NCI-H1694 treated with DMSO at 0.1 percent for 48 hours (cell line): ENCODE results near the gene KMT5C.
A peak's percentile ranks its signal among the peaks of the same experiment; 100 is the strongest.

Experiments
- DNase-seq: peaks from one replicate; lab custom pipeline; 2025; lab: John Stamatoyannopoulos, UW

Gene KMT5C

GRCh38 chr19:55339105-55339888, at the start of gene KMT5C:
Gene KMT5C, plus strand, starts transcription at chr19:55339876. Its CDS starts 2,061 bp downstream, at chr19:55341937.
- peak; percentile 100 for DNase-seq

- DNase-seq: no peak
Measured at GRCh38 chr19:55297267-55297666, 42.4 kb upstream of the KMT5C start.

DNA sequence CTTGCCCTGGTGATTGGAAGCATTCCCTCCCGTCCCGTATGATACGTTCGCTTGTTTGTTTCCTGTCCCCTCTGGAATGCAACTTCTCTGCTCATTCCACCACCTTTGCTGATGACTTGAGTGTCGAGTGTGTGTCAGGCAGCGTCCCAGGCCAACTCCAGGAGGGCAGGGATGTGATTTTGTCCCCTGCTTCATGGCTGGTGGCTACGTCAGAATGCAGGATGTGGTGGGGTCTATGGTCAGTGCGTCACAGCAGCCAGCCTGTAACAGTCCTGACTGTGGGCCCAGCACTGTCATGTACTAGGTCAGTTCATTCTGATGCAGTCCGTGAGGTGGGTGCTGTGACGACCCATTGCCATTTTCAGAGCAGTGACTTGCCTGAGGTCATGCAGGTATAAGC, 39.7 kb upstream of the KMT5C start:
- DNase-seq: no peak

- DNase-seq: no peak
Measured at GRCh38 chr19:55300886-55301458, 38.7 kb upstream of the KMT5C start.

DNA sequence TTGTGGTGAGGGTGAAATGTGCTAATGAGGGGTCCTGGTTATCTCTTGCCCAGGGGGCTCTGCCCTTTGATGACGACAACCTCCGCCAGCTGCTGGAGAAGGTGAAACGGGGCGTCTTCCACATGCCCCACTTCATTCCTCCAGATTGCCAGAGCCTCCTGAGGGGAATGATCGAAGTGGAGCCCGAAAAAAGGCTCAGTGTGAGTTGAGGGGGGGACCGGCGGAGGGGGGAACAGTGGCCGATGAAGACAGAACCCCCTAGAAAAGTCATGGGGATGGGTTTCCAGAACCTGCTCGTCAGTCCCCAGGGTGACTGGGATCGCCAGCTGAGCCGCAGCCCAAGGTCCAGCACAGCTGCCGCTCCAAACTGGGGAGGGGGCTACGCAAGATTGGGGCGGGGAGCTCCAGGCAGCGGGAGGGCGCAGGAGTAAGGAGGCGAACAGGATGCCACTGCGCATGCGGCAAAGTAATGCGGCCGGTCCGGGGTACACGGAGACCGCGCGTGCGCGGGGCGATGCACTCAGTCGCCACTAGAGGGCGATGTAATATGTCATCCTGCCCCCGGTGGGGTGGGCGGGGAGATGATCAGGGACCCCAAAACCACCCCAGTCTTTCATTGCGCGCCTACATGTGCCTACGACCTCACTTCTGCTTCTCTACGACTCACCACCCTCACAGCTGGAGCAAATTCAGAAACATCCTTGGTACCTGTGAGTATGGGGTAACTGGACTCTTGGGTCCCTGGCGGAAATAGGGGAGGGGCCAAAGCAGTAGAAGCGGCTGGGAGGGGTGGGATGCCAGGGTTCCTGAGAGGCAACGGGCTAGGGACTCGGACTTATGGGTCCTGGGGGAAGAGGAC, 38.0 kb upstream of the KMT5C start:
- peak; percentile 70 for DNase-seq

GRCh38 chr19:55302318-55302703, 37.4 kb upstream of the KMT5C start:
- DNase-seq: no peak

- DNase-seq: no peak
Measured at GRCh38 chr19:55303477-55303876, 36.2 kb upstream of the KMT5C start.

DNA sequence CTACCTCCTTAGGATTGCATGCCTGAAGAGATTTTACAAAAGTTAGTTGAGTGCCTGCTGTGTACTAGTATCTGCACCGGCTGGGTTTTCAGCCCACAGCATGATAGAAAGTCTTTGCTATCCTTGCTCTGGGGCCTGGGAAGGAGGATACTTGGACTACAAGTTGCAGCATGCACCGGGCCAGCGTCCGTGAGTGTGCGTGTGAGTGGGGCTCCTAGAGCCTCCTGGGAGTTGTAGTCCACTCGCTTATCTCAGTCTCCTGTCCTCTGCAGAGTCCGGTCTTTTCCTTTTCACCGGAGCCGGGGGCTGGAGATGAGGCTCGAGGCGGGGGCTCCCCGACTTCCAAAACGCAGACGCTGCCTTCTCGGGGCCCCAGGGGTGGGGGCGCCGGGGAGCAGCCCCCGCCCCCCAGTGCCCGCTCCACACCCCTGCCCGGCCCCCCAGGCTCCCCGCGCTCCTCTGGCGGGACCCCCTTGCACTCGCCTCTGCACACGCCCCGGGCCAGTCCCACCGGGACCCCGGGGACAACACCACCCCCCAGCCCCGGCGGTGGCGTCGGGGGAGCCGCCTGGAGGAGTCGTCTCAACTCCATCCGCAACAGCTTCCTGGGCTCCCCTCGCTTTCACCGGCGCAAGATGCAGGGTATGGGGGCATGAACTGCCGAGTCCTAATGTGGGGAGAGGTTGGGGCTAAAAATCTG, 35.2 kb upstream of the KMT5C start:
- DNase-seq: no peak

DNA sequence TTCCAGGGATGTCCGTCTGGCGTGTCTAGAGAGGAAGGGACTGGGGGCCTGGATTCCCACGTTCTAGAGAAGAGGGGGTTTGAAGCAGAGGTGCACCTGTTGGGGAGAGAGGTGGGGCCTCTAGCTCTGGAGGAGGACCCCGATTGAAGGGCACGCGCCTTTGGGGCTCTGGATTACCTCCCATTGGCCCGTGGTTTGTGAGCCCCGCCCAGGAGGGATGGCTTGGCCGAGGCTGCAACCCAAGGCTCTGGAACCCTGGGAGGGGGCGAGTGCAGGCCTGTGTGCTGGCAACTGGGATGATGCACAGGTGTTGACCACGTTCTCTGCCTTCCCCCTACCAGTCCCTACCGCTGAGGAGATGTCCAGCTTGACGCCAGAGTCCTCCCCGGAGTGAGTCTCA, 34.7 kb upstream of the KMT5C start:
- DNase-seq: no peak

- no peak for DNase-seq
Measured at GRCh38 chr19:55305491-55305890, 34.2 kb upstream of the KMT5C start.

- DNase-seq: no peak
Measured at GRCh38 chr19:55305983-55306562, 33.6 kb upstream of the KMT5C start.

GRCh38 chr19:55306712-55307111, 33.0 kb upstream of the KMT5C start:
- DNase-seq: no peak

GRCh38 chr19:55308281-55308680, 31.4 kb upstream of the KMT5C start:
- no peak for DNase-seq

- no peak for DNase-seq
Measured at GRCh38 chr19:55309448-55309847, 30.2 kb upstream of the KMT5C start.

GRCh38 chr19:55310498-55310897, 29.2 kb upstream of the KMT5C start:
- DNase-seq: no peak

GRCh38 chr19:55311397-55311796, 28.3 kb upstream of the KMT5C start:
- DNase-seq: no peak

DNA sequence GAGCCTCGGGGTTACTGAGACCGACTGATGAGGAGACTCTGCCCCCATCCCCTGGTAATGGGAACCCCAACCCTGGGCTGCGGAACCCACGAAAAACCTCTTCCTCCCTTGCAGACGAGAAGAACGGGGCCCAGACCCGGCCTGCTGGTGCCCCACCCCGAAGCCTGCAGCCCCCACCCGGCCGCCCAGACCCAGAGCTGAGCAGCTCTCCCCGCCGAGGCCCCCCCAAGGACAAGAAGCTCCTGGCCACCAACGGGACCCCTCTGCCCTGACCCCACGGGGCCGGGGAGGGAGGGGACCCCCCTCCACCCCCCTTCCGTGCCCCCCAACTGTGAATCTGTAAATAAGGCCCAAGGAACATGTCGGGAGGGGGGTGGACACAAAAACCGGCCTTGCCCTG, 27.9 kb upstream of the KMT5C start:
- DNase-seq: no peak

DNA sequence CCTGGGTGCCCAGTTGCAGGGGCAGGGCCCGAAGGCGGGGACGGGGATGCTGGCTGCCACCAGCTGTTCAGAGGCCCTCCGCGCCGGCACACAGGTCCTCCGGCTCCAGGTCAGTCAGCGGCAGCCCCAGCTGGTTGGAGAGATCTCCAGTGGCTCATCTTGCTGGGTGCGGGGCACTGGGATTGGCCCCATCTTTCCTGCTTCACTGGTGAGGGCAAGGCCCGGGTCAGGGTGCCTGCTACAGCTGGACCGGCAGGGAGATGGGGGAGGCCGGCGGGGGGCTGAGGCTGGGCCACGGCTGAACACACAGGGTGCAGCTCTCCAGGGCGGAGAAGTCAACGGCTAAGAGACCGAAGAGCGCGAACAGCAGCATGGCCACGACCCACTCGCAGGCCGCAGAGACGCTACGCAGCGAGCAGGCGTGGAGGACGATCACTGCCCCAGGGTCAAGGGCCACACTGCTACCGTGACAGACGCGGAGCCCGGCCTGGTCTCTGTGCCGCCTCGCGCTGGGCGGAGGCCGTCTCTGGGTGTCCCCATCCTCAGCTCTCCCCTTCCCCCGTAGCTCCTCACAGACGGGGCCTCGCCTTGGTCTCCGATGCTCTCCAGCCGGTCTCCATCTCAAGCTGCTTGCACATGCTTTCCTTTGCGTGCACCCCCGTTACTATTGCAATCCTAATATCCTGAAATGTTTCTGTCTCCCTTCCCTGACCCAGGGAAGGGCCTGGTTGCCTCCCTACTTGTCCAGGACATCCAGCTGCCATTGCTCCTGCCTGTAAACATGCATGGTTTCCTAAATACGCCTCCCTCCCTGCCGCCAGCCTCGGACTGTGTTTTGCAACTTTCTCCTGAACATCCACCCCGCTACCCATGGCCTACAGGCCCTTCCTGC, 26.8 kb upstream of the KMT5C start:
- no peak for DNase-seq

DNA sequence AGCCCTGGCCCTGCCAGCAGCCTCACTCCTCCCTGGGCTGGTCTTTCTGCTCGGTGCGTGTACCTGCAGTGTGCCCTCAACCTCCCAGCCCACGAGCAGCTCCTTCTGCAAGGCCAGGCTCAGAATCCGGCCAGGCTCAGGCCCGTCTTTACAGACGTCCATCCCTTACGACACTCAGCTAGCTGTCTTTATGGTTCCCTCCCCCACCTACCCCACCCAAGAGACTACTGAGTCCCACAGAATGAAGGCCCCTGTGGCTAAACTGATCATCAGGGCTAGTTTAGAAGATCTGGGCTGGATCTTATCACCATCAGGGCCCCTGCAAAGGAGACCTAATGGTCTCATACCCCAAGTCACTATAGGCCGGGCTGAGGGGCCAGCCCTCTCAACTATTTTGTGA, 25.3 kb upstream of the KMT5C start:
- no peak for DNase-seq

DNA sequence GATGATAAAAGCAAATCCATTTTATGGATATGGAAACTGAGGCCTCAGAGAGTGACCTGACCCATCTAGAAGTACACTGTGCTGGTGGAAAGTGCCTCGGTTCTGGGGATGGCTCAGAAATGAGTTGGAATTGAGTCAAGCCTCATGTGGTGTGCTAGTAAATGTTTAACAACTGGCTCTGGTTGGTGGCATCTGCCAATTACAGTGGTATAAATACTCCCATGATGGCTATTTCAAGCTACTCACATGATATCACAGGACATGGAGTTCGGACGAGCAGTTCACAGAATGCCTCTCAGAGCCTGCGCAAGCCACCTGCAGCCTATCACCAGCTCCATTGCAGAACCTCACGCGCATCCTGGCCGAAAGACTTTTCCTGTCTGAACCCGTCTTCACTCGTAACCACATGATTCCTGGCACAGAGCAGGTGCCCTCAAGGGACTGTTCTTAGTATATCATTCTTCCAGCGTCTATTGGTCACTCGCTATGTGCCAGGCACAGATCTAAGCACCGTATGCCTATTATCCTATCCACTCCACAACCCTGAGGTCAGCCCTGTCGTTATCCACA, 23.6 kb upstream of the KMT5C start:
- no peak for DNase-seq

DNA sequence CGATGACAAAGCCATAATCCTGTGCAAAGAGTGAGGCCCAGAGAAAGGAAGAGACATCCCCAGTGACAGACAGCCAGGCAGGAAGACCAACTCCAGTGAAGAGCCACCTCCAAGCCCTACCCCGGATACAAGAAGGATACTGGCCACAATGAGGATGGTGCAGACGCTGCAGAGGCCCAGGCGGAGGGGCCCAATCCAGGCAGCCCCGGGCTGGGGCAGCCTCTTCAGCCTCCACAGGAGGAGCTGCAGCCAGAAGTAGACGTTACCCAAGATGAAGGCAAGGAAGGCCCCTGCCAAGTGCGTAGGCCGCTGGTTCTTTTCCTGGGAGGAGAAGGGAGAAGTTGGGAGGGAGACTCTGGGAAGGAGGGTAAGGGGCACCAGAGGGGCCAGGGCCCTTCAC, 23.0 kb upstream of the KMT5C start:
- no peak for DNase-seq
